Suppressor macrophage treated with lipopolysaccharide for 1 hour (primary cell): ENCODE measurements around the gene PHF5A.

ENCODE experiments used
- DNase-seq, 3 donors: peaks; one replicate each; pipeline ENCODE4 v3.0.0-alpha.2; 2020 to 2022

Gene PHF5A

GRCh38 chr22:41468381-41469217 lies at the start of gene PHF5A, which contains the start of gene ACO2:
Gene PHF5A (minus strand): TSS chr22:41468692. CDS start chr22:41468653, 39 bp downstream.
Gene ACO2 (plus strand): TSS chr22:41469117. CDS start chr22:41469147, 30 bp downstream.
- peak; percentile 98 to 99 (median 98) for DNase-seq

- no peak for DNase-seq
These were observed 49.5 kb upstream of the PHF5A start for GRCh38 chr22:41518048-41518347.

- DNase-seq, result peak; percentile 51 to 68 (median 61)
These were observed 48.9 kb upstream of the PHF5A start for GRCh38 chr22:41517172-41518047.

- DNase-seq, result no peak
These were observed 48.0 kb upstream of the PHF5A start for GRCh38 chr22:41516462-41516861.

- no peak for DNase-seq
These were observed 44.9 kb upstream of the PHF5A start for GRCh38 chr22:41513391-41513790.

- no peak for DNase-seq
These were observed 44.1 kb upstream of the PHF5A start for GRCh38 chr22:41512421-41513194.

GRCh38 chr22:41511521-41511968 lies 43.1 kb upstream of the PHF5A start:
- DNase-seq, result no peak

GRCh38 chr22:41508770-41509170 lies 40.3 kb upstream of the PHF5A start:
- no peak for DNase-seq

- DNase-seq, result no peak
These were observed 39.0 kb upstream of the PHF5A start for GRCh38 chr22:41507330-41508063.

- no peak for DNase-seq
These were observed 37.2 kb upstream of the PHF5A start for GRCh38 chr22:41505511-41506220.

GRCh38 chr22:41504816-41505215 lies 36.3 kb upstream of the PHF5A start:
- no peak for DNase-seq

- no peak for DNase-seq
These were observed 35.9 kb upstream of the PHF5A start for GRCh38 chr22:41504397-41504796.

GRCh38 chr22:41501209-41501608 lies 32.7 kb upstream of the PHF5A start:
- DNase-seq, result peak in 2 of 3 donors; percentile 14 to 17

- no peak for DNase-seq
These were observed 31.8 kb upstream of the PHF5A start for GRCh38 chr22:41500303-41500702.

- no peak for DNase-seq
These were observed 31.3 kb upstream of the PHF5A start for GRCh38 chr22:41499624-41500280.

- no peak for DNase-seq
These were observed 29.9 kb upstream of the PHF5A start for GRCh38 chr22:41498303-41498835.

GRCh38 chr22:41491374-41492100 lies 23.0 kb upstream of the PHF5A start:
- DNase-seq, result no peak

GRCh38 chr22:41488596-41489385 lies 20.3 kb upstream of the PHF5A start:
- no peak for DNase-seq

- no peak for DNase-seq
These were observed 19.6 kb upstream of the PHF5A start for GRCh38 chr22:41488076-41488475.
